HepG2 (cell line): Measurements from ENCODE around the gene SLC7A10. TPM values are rescaled to one million over a fixed set of nuclear protein-coding genes. Genes with fewer than 3 reads are reported as not detected.

Experiments used
- CAMTA2 ChIP-seq: sonication (generic); formaldehyde crosslinking; IDR thresholded peaks from 2 replicates; pipeline ENCODE4 v1.4.0; 2020; ENCODE audit warnings: mild to moderate bottlenecking, missing genetic modification reagents, borderline replicate concordance
- CREM ChIP-seq, 2 experiments: sonication (generic) in 1 of 2; formaldehyde crosslinking in 1 of 2; IDR thresholded peaks; 2 replicates each; pipeline versions ENCODE4 v1.4.0 to v1.6.1; 2016 to 2020; ENCODE audit warnings: antibody characterized with exemption in 1 of 2, mild to moderate bottlenecking in 1 of 2, missing genetic modification reagents in 1 of 2
- NR2F6 ChIP-seq, 2 experiments: IDR thresholded peaks; 2 replicates each; pipeline ENCODE4 v1.6.1; 2016; ENCODE audit warnings: antibody characterized with exemption in 1 of 2, mild to moderate bottlenecking in 1 of 2
- PITX1 ChIP-seq: sonication (generic); formaldehyde crosslinking; IDR thresholded peaks from 2 replicates; pipeline ENCODE4 v1.5.1; 2020; ENCODE audit warnings: mild to moderate bottlenecking, missing genetic modification reagents
- RCOR2 ChIP-seq: IDR thresholded peaks from 2 replicates; pipeline ENCODE4 v1.6.1; 2016; ENCODE audit warnings: missing biosample characterization, missing genetic modification reagents
- RELA ChIP-seq: sonication (generic); formaldehyde crosslinking; IDR thresholded peaks from 2 replicates; pipeline ENCODE4 v1.4.0; 2020; ENCODE audit warnings: missing genetic modification reagents
- SCMH1 ChIP-seq: sonication (generic); formaldehyde crosslinking; IDR thresholded peaks from 2 replicates; pipeline ENCODE4 v1.9.0; 2021; ENCODE audit warnings: missing genetic modification reagents, mild to moderate bottlenecking, borderline replicate concordance
- SOX13 ChIP-seq, 3 experiments: fragments of 450-650 bp in 1 of 3; sonication (generic) in 1 of 3; formaldehyde crosslinking in 1 of 3; IDR thresholded peaks in 2 of 3; conservative IDR thresholded peaks in 1 of 3; 2 replicates each; pipeline versions ENCODE4 v1.5.0 to v1.6.1; 2016 to 2020; ENCODE audit warnings: antibody characterized with exemption in 1 of 3, mild to moderate bottlenecking in 1 of 3, missing compliant biosample characterization in 1 of 3, missing genetic modification reagents in 1 of 3, moderate library complexity in 1 of 3
- TRIM24 ChIP-seq: sonication (generic); formaldehyde crosslinking; IDR thresholded peaks from 2 replicates; pipeline ENCODE4 v1.8.0; 2022; ENCODE audit warnings: mild to moderate bottlenecking, missing genetic modification reagents
- ZBTB7B ChIP-seq: sonication (generic); formaldehyde crosslinking; IDR thresholded peaks from 2 replicates; pipeline ENCODE4 v1.4.0; 2020; ENCODE audit warnings: missing genetic modification reagents
- ZEB1 ChIP-seq: IDR thresholded peaks from 2 replicates; pipeline ENCODE4 v1.6.1; 2012; ENCODE audit warnings: mild to moderate bottlenecking, low read depth, inconsistent platforms; ENCODE audit not compliant: insufficient replicate concordance
- ZMYM3 ChIP-seq: sonication (generic); formaldehyde crosslinking; IDR thresholded peaks from 2 replicates; pipeline ENCODE4 v1.5.1; 2020; ENCODE audit warnings: mild to moderate bottlenecking, missing genetic modification reagents
- ZNF256 ChIP-seq: sonication (generic); formaldehyde crosslinking; conservative IDR thresholded peaks from 2 replicates; pipeline ENCODE4 v1.4.0; 2020; ENCODE audit warnings: missing genetic modification reagents
- ZNF484 ChIP-seq: sonication (generic); formaldehyde crosslinking; IDR thresholded peaks from 2 replicates; pipeline ENCODE4 v1.5.1; 2020; ENCODE audit warnings: mild to moderate bottlenecking, low read depth, missing genetic modification reagents, borderline replicate concordance
- ZNF775 ChIP-seq: sonication (generic); formaldehyde crosslinking; IDR thresholded peaks from 2 replicates; pipeline ENCODE4 v1.4.0; 2020; ENCODE audit warnings: missing genetic modification reagents, mild to moderate bottlenecking, moderate library complexity, borderline replicate concordance
- polyA plus RNA-seq, 8 experiments: library from polyadenylated mRNA; depleted of rRNA in 3 of 8; stranded (reverse) in 7 of 8; unstranded in 1 of 8; fragments of >200 nt; fragmentation: Illumina TruSeq in 4 of 8; extraction: Trizol in 4 of 8; gene quantifications; 2 replicates each; pipeline versions ENCODE4 v1.2.1 to v1.2.3, GENCODE V29; 2011 to 2016; ENCODE audit warnings: low read depth in 4 of 8, missing spikeins in 1 of 8, mixed read lengths in 1 of 8; ENCODE audit not compliant: insufficient read depth in 1 of 8
- total RNA-seq, 5 experiments: library from RNA; depleted of rRNA; stranded (reverse); fragments of >200 nt; fragmentation: Illumina TruSeq; extraction: Trizol; gene quantifications; 2 replicates each; pipeline ENCODE4 v1.2.3, GENCODE V29; 2016; ENCODE audit warnings: low read depth in 1 of 5
- TF ChIP-seq, protein P1 (sequence below): sonication (generic); formaldehyde crosslinking; IDR thresholded peaks from 2 replicates; pipeline ENCODE4 v1.4.0; 2020; ENCODE audit warnings: missing genetic modification reagents
- TF ChIP-seq, protein P2 (sequence below): fragments of 450-650 bp; IDR thresholded peaks from 2 replicates; pipeline ENCODE4 v1.6.1; 2016
- TF ChIP-seq, protein P3 (sequence below): sonication (generic); formaldehyde crosslinking; IDR thresholded peaks from 2 replicates; pipeline ENCODE4 v1.4.0; 2020; ENCODE audit warnings: missing genetic modification reagents, borderline replicate concordance
- TF ChIP-seq, protein P4 (sequence below): sonication (generic); formaldehyde crosslinking; IDR thresholded peaks from 2 replicates; pipeline ENCODE4 v1.9.0; 2022; ENCODE audit warnings: missing genetic modification reagents, mild to moderate bottlenecking, borderline replicate concordance

Gene SLC7A10
- total and polyA plus RNA-seq, 2 of the 13 experiments (the other 11 are each of a cell fraction or from before 2014, with no cell fraction given): 1.1 to 2.2 TPM

DNA sequence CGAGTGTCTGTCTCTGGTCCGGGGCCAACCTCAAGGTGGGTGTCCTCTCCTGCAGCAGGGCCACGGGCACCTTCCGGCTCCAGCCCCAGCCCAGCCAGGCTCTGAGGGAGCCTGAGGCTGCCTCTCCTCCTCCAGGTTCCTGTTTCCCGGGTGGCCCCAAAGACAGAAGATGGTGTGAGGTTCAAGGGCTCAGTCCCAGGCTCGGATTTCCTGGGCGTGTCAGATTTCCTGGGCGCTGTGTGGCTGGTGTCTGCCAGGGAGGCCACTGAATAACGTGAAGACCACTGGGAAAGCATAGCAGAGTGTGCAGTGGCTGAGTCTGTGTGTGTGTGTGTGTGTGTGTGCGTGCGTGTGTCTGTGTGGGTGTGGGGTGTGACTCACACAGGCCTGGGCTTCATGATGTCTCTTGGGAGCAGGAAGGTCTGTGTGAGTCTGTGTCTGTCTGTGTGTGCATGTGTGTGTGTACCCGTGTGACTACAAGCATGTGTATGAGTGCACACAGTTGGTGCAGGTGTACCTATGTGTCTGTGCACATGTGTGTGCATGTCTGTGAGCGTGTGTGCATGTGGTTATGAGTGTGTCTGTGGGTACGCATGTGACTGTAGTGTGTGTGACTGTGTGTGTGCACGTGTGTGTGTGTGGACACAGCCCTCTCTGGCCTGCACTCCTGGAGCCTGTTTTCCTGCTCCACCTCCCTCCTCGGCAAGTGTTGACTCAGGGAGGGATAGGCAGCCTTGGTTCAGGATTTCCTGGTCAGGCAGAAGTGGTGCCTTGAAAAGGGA is 48.4 kb upstream of the SLC7A10 start (continued):
- TF ChIP-seq, protein P1, sequence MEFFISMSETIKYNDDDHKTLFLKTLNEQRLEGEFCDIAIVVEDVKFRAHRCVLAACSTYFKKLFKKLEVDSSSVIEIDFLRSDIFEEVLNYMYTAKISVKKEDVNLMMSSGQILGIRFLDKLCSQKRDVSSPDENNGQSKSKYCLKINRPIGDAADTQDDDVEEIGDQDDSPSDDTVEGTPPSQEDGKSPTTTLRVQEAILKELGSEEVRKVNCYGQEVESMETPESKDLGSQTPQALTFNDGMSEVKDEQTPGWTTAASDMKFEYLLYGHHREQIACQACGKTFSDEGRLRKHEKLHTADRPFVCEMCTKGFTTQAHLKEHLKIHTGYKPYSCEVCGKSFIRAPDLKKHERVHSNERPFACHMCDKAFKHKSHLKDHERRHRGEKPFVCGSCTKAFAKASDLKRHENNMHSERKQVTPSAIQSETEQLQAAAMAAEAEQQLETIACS: no peak
- TF ChIP-seq CREM (IDR thresholded peaks at IDR 0.05): peak; percentile 14; the same call in 1 of the 2 replicates
- TF ChIP-seq CREM (CRISPR knock-in tag; IDR thresholded peaks at IDR 0.05): no peak
- TF ChIP-seq RCOR2 (CRISPR knock-in tag): peak; percentile 60; the same call in 1 of the 2 replicates
- no peak for TF ChIP-seq RELA (CRISPR knock-in tag)
- no peak for TF ChIP-seq ZEB1
- no peak for TF ChIP-seq SCMH1 (CRISPR knock-in tag)
- peak; percentile 72; the same call in 1 of the 2 replicates for TF ChIP-seq PITX1 (CRISPR knock-in tag)
- peak; percentile 94 for TF ChIP-seq ZMYM3
- no peak for TF ChIP-seq ZNF256 (CRISPR knock-in tag)
- no peak for TF ChIP-seq SOX13 (IDR thresholded peaks at IDR 0.05)
- TF ChIP-seq SOX13 (CRISPR knock-in tag; conservative IDR thresholded peaks at IDR 0.05 in 1 of 2, IDR thresholded peaks at IDR 0.05 in 1 of 2): peak in 1 of 2 experiments; percentile 55; a peak in 1 of 4 replicates
- TF ChIP-seq, protein P2, sequence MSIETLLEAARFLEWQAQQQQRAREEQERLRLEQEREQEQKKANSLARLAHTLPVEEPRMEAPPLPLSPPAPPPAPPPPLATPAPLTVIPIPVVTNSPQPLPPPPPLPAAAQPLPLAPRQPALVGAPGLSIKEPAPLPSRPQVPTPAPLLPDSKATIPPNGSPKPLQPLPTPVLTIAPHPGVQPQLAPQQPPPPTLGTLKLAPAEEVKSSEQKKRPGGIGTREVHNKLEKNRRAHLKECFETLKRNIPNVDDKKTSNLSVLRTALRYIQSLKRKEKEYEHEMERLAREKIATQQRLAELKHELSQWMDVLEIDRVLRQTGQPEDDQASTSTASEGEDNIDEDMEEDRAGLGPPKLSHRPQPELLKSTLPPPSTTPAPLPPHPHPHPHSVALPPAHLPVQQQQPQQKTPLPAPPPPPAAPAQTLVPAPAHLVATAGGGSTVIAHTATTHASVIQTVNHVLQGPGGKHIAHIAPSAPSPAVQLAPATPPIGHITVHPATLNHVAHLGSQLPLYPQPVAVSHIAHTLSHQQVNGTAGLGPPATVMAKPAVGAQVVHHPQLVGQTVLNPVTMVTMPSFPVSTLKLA: peak; percentile 97
- peak; percentile 15; the same call in 1 of the 2 replicates for TF ChIP-seq NR2F6 (IDR thresholded peaks at IDR 0.05)
- peak; percentile 84 for TF ChIP-seq NR2F6 (CRISPR knock-in tag; IDR thresholded peaks at IDR 0.05)
- TF ChIP-seq CAMTA2 (CRISPR knock-in tag): no peak
- TF ChIP-seq ZNF484 (CRISPR knock-in tag): no peak
- TF ChIP-seq, protein P3, sequence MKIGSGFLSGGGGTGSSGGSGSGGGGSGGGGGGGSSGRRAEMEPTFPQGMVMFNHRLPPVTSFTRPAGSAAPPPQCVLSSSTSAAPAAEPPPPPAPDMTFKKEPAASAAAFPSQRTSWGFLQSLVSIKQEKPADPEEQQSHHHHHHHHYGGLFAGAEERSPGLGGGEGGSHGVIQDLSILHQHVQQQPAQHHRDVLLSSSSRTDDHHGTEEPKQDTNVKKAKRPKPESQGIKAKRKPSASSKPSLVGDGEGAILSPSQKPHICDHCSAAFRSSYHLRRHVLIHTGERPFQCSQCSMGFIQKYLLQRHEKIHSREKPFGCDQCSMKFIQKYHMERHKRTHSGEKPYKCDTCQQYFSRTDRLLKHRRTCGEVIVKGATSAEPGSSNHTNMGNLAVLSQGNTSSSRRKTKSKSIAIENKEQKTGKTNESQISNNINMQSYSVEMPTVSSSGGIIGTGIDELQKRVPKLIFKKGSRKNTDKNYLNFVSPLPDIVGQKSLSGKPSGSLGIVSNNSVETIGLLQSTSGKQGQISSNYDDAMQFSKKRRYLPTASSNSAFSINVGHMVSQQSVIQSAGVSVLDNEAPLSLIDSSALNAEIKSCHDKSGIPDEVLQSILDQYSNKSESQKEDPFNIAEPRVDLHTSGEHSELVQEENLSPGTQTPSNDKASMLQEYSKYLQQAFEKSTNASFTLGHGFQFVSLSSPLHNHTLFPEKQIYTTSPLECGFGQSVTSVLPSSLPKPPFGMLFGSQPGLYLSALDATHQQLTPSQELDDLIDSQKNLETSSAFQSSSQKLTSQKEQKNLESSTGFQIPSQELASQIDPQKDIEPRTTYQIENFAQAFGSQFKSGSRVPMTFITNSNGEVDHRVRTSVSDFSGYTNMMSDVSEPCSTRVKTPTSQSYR (CRISPR knock-in tag): 0 out of 2 replicates have a peak, but pooled peaks have one; percentile 59
- TF ChIP-seq TRIM24 (CRISPR knock-in tag): peak; percentile 25; the same call in 1 of the 2 replicates
- TF ChIP-seq ZNF775 (CRISPR knock-in tag): no peak
- peak; percentile 34 for TF ChIP-seq ZBTB7B (CRISPR knock-in tag)
- TF ChIP-seq, protein P4, sequence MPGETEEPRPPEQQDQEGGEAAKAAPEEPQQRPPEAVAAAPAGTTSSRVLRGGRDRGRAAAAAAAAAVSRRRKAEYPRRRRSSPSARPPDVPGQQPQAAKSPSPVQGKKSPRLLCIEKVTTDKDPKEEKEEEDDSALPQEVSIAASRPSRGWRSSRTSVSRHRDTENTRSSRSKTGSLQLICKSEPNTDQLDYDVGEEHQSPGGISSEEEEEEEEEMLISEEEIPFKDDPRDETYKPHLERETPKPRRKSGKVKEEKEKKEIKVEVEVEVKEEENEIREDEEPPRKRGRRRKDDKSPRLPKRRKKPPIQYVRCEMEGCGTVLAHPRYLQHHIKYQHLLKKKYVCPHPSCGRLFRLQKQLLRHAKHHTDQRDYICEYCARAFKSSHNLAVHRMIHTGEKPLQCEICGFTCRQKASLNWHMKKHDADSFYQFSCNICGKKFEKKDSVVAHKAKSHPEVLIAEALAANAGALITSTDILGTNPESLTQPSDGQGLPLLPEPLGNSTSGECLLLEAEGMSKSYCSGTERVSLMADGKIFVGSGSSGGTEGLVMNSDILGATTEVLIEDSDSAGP: peak; percentile 68
